Coronary artery (tissue), 2 donors: ENCODE data around the gene YKT6.
"Not testable (repeated sequence)": the region's sequence is repeated elsewhere in the genome, so short reads cannot be mapped to it uniquely, and the experiment has no call there.

ENCODE experiments used
- DNase-seq: peaks from one replicate; pipeline ENCODE4 v3.0.0-alpha.2; 2017; ENCODE audit warnings: low spot score
- H3K27ac ChIP-seq, 2 donors: fragments of 200-600 bp; sonication (generic); one replicate each; pipeline ENCODE4 v1.5.1; 2016 to 2019
- H3K4me3 ChIP-seq: fragments of 200-600 bp; sonication (generic); 2 replicates; pipeline ENCODE4 v1.5.1; 2016; ENCODE audit warnings: mild to moderate bottlenecking, moderate library complexity
- TF ChIP-seq, protein P1 (sequence below): fragments of 200-600 bp; sonication (generic); IDR thresholded peaks from one replicate; pipeline ENCODE4 v1.5.1; 2019; ENCODE audit warnings: antibody characterized with exemption

The YKT6 gene

DNA sequence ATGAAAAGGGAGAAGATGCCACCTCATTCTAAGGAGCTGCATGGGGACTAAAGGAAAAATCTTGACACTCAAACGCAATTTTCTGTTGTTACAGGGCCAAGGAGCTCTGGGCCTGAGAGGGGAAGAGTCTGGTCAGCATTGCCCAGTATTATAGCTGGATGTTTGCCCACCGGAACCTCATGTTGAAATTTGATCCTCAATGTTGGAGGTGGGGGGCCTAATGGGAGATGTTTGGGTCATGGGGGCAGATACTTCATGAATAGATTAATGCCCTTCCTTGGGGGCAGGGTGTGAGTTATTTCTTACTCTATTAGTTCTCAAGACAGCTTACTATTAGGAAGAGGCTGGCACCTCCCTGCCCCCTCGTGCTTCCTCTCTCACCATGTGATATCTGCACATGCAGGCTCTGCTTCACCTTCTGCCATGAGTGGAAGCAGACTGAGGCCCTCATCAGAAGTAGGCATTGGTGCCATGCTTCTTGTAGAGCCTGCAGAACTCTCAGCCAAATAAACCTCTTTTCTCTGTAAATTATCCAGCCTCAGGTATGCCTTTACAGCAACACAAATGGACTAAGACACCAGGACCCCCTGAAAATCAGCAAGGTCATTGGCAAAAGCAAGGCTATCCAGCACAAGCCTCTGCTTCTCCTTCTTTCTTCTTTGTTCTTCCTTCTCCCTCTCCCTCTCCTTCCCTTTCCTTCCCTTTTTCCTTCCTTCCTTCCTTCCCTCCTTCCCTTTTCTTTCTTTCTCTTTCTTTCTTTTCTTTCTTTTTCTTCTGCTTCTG is 26.7 kb upstream of the YKT6 start:
- H3K4me3 ChIP-seq = no peak overlapping the region
- TF ChIP-seq, protein P1, sequence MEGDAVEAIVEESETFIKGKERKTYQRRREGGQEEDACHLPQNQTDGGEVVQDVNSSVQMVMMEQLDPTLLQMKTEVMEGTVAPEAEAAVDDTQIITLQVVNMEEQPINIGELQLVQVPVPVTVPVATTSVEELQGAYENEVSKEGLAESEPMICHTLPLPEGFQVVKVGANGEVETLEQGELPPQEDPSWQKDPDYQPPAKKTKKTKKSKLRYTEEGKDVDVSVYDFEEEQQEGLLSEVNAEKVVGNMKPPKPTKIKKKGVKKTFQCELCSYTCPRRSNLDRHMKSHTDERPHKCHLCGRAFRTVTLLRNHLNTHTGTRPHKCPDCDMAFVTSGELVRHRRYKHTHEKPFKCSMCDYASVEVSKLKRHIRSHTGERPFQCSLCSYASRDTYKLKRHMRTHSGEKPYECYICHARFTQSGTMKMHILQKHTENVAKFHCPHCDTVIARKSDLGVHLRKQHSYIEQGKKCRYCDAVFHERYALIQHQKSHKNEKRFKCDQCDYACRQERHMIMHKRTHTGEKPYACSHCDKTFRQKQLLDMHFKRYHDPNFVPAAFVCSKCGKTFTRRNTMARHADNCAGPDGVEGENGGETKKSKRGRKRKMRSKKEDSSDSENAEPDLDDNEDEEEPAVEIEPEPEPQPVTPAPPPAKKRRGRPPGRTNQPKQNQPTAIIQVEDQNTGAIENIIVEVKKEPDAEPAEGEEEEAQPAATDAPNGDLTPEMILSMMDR = no peak
- peak; percentile 28 for DNase-seq
- no peak overlapping the region for H3K27ac ChIP-seq

DNA sequence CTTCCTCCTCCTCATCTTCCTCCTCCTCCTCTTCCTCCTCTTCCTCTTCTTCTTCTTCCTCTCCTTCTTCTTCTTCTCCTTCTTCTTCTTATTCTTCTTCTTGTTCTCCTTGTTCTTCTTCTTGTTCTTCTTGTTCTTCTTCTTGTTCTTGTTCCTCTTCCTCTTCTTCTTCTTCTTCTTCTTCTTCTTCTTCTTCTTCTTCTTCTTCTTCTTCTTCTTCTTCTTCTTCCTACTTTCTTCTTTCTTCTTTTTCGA is 26.2 kb upstream of the YKT6 start:
- H3K27ac ChIP-seq, DNase-seq, H3K4me3 ChIP-seq: not testable (repeated sequence)

DNA sequence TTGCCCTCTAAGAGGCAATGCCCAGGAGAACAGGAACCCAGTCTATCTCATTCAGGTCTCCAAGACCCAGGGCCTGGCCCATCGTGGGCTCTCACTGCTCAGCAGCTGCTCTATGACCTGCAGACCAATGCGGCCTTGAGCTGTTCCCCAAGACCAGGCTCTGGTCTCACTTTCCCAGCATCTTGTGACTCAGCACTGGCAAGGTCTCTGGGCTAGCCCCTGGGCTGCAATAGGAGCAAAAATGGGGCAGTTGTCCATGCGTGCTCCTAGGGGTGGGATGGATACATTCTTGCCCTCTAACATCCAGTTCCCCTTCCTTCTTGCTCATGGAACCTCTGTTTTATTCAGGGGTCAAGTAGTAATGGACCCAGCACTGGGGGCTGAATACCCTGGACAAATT is 25.0 kb upstream of the YKT6 start:
- H3K27ac ChIP-seq = no peak overlapping the region
- no peak for DNase-seq
- H3K4me3 ChIP-seq = no peak overlapping the region
- TF ChIP-seq, protein P1 = no peak

DNA sequence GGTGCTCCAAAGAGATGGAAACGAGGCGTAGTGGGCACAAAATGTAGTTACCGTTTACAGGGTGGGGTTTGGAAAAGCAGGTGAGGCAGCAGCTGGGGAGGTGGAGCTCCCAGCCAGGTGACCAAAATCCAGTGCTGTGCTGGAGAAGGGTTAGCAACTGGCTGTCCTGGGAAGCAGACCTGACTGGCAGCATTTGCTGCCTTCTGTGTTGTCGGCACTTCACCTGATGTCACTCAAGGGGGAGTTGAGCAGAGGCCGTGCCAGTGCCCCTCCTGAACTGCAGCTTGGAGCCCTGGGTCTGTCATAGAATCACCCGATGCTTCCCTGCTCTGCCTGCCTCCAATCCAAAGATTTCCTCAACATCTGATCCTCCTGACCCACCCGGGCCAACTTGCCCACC is 24.3 kb upstream of the YKT6 start:
- H3K27ac ChIP-seq = no peak overlapping the region
- TF ChIP-seq, protein P1 = no peak
- H3K4me3 ChIP-seq = no peak overlapping the region
- no peak for DNase-seq

DNA sequence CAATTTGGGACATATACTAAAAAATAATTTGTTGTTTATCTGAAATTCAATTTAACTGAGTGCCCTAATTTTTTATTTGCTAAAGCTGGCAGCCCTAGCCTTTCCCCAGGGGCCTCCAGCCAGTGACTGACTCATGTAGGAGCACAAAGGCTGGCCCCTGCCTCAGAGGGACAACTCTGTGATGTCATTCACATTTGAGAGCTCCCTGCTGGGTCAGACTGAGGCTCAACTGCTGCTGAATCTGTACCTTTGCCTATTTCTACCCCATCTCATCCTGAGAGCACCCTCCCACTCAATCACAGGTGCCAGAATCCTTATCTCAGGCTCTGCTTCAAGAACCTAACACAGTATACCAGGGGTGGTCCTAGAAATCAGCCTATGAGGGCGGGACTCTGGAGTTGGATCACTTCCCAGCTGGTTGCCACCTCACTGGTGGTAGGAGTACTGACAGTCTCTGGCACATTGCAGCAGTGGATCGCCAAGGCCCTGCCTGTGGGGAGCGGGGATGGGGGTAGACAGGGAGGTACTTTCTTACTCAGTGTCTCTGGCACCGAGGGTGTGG is 23.1 kb upstream of the YKT6 start:
- TF ChIP-seq, protein P1 = no peak
- DNase-seq = peak; percentile 65
- Histone ChIP-seq H3K4me3 (no peak overlapping the region), H3K27ac (no peak overlapping the region)

DNA sequence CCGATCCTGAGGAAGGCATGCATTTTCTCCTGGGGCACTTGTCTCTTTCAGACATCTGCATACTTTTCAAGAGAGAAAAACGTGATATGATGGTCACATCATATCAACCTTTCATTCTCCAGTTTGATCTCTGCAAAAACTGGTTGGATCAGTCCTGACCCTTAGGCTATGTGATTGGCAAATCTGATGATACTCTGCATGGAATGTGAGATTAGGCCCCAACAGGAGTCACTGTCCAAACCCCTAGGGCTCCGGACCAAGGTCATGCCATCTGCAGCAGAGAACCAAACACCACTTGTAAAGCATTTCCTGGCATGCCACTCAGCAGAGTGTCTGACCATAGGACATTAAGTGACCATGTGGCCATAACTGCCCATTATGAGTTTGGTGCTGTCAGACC is 20.1 kb upstream of the YKT6 start:
- DNase-seq = no peak
- H3K4me3 ChIP-seq = no peak overlapping the region
- no peak overlapping the region for H3K27ac ChIP-seq
- TF ChIP-seq, protein P1 = no peak

DNA sequence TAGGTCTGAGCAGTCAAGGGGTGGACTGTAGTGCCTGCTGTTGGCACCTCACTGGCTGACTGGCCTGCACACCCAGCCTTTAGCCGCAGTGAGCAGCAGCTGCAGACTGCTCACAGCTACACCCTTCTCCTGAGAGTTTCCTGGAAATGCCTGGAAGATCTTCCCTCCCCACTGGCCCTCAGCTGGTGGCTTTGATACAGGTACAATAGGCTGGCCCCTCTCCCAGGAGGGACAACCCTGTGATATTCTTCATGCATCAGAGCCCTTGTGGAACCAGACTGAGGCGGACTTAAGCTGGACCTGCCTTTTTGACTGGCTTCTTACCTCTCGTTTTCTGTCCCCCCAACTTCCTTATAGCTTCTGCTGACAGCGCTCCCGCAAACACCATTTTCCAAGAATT is 18.0 kb upstream of the YKT6 start:
- Histone ChIP-seq H3K27ac (no peak overlapping the region), H3K4me3 (no peak overlapping the region)
- no peak for DNase-seq
- TF ChIP-seq, protein P1 = no peak
